MM.1S (cell line): ENCODE results near the gene SYNE2.

Source experiments
- CTCF ChIP-seq: fragments of 300-600 bp; sonication (generic); IDR thresholded peaks from 2 replicates; pipeline ENCODE4 v1.5.1; 2016; ENCODE audit warnings: antibody characterized with exemption, low read length, mixed read lengths
- EZH2 ChIP-seq: fragments of 300-600 bp; sonication (generic); optimal IDR thresholded peaks from 2 replicates; pipeline ENCODE3; 2017; ENCODE audit warnings: low read depth, mild to moderate bottlenecking, antibody characterized with exemption, low read length, mixed read lengths
- EZH2phosphoT487 ChIP-seq: fragments of 300-600 bp; sonication (generic); IDR thresholded peaks from 2 replicates; pipeline ENCODE4 v1.6.1; 2018; ENCODE audit warnings: antibody characterized with exemption, low read length

GRCh38 chr14:64246688-64247087, 393.9 kb downstream of the SYNE2 start:
- TF ChIP-seq CTCF (no peak), EZH2 (no peak), EZH2phosphoT487 (no peak)
